Neural crest cell (in vitro differentiated cells): Measurements from ENCODE around the gene IL21. TPM values are rescaled to one million over a fixed set of nuclear protein-coding genes. Genes with fewer than 3 reads are reported as not detected.

Source experiments
- DNase-seq: peaks from one replicate; pipeline ENCODE4 v3.0.0; 2021; ENCODE audit warnings: low read depth, mixed read lengths, low spot score
- H3K27ac Mint-ChIP-seq: one replicate; pipeline ENCODE4 v1.8.0; 2021; ENCODE audit warnings: mild to moderate bottlenecking, mixed read lengths; ENCODE audit not compliant: unreplicated experiment
- H3K27me3 Mint-ChIP-seq: 2 replicates; pipeline ENCODE4 v1.8.0; 2021; ENCODE audit warnings: low read depth, mild to moderate bottlenecking, mixed read lengths
- H3K36me3 Mint-ChIP-seq: 2 replicates; pipeline ENCODE4 v1.8.0; 2021; ENCODE audit warnings: low read depth, mild to moderate bottlenecking, mixed read lengths
- H3K4me1 Mint-ChIP-seq: 2 replicates; pipeline ENCODE4 v1.8.0; 2021; ENCODE audit warnings: mixed read lengths
- H3K4me3 Mint-ChIP-seq: one replicate; pipeline ENCODE4 v1.8.0; 2021; ENCODE audit warnings: mild to moderate bottlenecking, mixed read lengths
- H3K9me3 Mint-ChIP-seq: 2 replicates; pipeline ENCODE4 v1.8.0; 2021; ENCODE audit warnings: mixed read lengths
- total RNA-seq: library from RNA; stranded (reverse); gene quantifications from 2 replicates; pipeline ENCODE4 v1.2.1, GENCODE V29; 2021
- TF ChIP-seq, protein P1 (sequence below): fragments of 200-600 bp; sonication (generic); conservative IDR thresholded peaks from 2 replicates; pipeline ENCODE4 v1.5.0; 2021; ENCODE audit warnings: antibody characterized with exemption, mild to moderate bottlenecking

The IL21 gene
- total RNA-seq, 1 donor from 2014 or later: not detected

DNA sequence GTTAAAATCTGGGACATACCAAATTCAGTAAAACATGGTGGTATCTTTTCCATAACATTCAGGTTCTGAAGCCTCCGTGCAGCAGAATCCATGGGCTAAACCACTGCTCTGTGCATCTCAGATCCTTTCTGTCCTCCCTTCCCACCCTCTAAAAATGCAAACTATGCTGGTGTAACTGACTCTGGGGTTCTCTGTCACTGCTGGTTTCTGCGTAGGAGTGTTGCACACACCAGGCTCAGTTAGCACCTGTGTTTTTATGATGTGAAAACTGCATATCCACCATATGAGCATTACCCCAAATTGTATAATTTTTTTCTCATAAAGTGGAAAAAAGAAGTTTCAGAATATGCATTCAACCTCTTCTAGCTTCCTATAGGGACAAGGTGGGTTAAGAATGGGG lies 22.4 kb upstream of the IL21 start:
- Mint-ChIP-seq H3K27me3 (no peaks in the 10 kb centered on the region), H3K4me3 (no peak overlapping the region), H3K9me3 (no peaks in the 10 kb centered on the region), H3K27ac (no peak overlapping the region), H3K4me1 (no peaks in the 10 kb centered on the region), H3K36me3 (no peaks in the 10 kb centered on the region)
- no peak for DNase-seq
- TF ChIP-seq, protein P1, sequence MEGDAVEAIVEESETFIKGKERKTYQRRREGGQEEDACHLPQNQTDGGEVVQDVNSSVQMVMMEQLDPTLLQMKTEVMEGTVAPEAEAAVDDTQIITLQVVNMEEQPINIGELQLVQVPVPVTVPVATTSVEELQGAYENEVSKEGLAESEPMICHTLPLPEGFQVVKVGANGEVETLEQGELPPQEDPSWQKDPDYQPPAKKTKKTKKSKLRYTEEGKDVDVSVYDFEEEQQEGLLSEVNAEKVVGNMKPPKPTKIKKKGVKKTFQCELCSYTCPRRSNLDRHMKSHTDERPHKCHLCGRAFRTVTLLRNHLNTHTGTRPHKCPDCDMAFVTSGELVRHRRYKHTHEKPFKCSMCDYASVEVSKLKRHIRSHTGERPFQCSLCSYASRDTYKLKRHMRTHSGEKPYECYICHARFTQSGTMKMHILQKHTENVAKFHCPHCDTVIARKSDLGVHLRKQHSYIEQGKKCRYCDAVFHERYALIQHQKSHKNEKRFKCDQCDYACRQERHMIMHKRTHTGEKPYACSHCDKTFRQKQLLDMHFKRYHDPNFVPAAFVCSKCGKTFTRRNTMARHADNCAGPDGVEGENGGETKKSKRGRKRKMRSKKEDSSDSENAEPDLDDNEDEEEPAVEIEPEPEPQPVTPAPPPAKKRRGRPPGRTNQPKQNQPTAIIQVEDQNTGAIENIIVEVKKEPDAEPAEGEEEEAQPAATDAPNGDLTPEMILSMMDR: no peak

DNA sequence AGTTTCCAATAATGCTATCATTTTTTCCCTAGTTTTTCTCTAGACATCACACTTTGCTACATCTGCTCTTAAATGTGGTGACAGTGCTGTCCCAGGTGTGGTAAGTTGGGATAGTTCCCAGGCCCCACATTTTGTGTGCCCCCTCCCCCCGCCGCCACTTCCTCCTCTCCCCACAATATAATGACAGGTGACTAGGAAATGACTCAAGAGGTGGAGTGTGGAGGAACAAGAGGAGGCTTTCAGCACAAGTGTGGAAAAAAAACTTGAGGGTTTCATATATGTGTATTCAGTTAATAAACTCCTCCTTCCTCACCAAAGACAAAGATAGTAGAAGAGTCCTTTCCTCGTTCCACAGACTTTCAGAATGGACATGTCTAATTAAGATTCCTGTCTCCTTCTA lies 18.3 kb upstream of the IL21 start:
- H3K9me3 Mint-ChIP-seq: peaks cover 3% of the 10 kb centered on the region
- DNase-seq: no peak

DNA sequence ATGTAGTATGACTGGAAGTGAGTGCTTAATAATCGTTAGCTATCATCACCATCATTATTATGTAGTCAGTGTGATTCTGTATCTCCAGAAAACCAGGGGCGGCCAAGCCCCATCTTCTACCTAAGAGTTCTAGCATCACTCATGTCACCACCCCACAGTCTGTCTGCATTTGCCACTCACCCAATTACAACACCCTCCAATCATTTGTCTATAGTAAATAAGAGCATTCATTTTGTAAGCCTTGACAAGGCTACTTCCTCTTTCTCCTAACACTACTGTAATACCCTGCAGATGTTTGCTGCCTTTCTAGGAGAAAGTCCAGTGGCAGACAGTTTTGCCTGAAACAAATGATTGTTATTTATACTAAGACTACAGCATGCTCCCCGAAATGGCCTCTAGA lies 15.8 kb upstream of the IL21 start:
- TF ChIP-seq, protein P1: no peak
- Mint-ChIP-seq H3K27me3 (no peaks in the 10 kb centered on the region), H3K36me3 (no peaks in the 10 kb centered on the region), H3K9me3 (peaks cover 5% of the 10 kb centered on the region), H3K27ac (no peak overlapping the region), H3K4me1 (no peaks in the 10 kb centered on the region), H3K4me3 (no peak overlapping the region)
- DNase-seq: no peak

More for the DNA sequence above, 18.3 kb upstream of the IL21 start:
- TF ChIP-seq, protein P1: no peak
- Mint-ChIP-seq H3K36me3 (no peaks in the 10 kb centered on the region), H3K27ac (no peak overlapping the region), H3K4me3 (no peak overlapping the region), H3K4me1 (no peaks in the 10 kb centered on the region), H3K27me3 (no peaks in the 10 kb centered on the region)

DNA sequence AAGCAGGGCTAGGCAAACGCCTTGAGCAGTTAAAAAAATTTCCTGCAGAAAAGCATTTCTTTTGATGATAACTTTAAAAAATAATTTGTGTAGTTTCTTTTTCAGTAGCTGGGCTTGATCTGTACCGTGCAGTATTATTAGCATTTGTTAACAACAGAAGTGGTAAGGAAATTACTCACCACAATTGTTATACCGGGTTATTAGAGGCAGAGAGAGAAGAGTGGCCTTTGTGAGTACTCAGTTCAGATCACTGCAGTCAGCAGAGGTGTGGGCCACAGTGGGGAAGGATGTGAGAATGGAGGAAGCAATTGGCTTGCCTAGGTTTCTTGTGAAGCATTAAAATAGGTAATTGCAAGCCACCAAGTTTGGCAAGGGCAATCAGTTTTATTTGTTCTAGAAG lies 14.3 kb upstream of the IL21 start:
- Mint-ChIP-seq H3K4me3 (no peak overlapping the region), H3K36me3 (no peaks in the 10 kb centered on the region), H3K9me3 (peaks cover 8% of the 10 kb centered on the region), H3K4me1 (no peaks in the 10 kb centered on the region), H3K27me3 (no peaks in the 10 kb centered on the region), H3K27ac (no peak overlapping the region)
- TF ChIP-seq, protein P1: no peak
- no peak for DNase-seq

DNA sequence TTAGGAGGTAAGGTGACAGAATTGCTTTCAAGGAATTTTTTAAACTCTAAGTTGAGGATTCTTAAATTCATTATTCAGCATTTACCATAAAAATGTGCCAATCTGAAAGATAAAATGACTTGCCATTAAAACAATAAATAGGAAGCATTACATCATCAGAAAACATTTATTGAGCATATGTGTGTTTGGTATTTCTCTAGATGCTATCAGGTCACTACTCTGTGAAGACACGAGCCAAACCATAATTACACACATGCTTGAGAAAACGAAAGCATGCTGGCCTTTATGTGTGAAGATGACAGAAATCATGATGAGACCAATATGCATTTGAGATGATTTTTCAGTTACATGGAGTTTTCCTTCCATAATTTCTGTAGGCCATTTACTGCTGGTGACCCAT lies 12.3 kb upstream of the IL21 start:
- no peak for DNase-seq
- no peaks in the 10 kb centered on the region for H3K4me1 Mint-ChIP-seq
- H3K36me3 Mint-ChIP-seq: no peaks in the 10 kb centered on the region
- H3K4me3 Mint-ChIP-seq: no peak overlapping the region
- H3K27ac Mint-ChIP-seq: no peak overlapping the region
- H3K27me3 Mint-ChIP-seq: no peaks in the 10 kb centered on the region
- H3K9me3 Mint-ChIP-seq: peaks cover 8% of the 10 kb centered on the region
- TF ChIP-seq, protein P1: no peak
